Activated CD4-positive, alpha-beta T cell treated with anti-CD3 and anti-CD28 coated beads for 36 hours (primary cell): ENCODE data around the gene TAS1R3. TPM values are rescaled to one million over a fixed set of nuclear protein-coding genes. Genes with fewer than 3 reads are reported as not detected.

Source experiments
- ATAC-seq: fragments of 200-7000 bp; cut with Tn5 transposase; one replicate; pipeline ENCODE4 v1.10.0; 2021; ENCODE audit warnings: mild to moderate bottlenecking, moderate library complexity
- CTCF ChIA-PET: fragments of 350-600 bp; sonication (Branson Sonifier 250); formaldehyde crosslinking; loops from one replicate; lab custom pipeline; 2021; ENCODE audit warnings: antibody characterized with exemption; lab: Charles Lee
- POLR2A ChIA-PET: fragments of 350-600 bp; sonication (Branson Sonifier 250); formaldehyde crosslinking; loops from one replicate; lab custom pipeline; 2021; ENCODE audit warnings: antibody characterized with exemption, inconsistent platforms; lab: Charles Lee
- DNase-seq: peaks from one replicate; pipeline ENCODE4 v3.0.0-alpha.2; 2020
- H3K27ac Mint-ChIP-seq: one replicate; pipeline ENCODE4 v1.8.0; 2021; ENCODE audit warnings: mixed read lengths
- H3K27me3 Mint-ChIP-seq: one replicate; pipeline ENCODE4 v1.8.0; 2021; ENCODE audit warnings: mixed read lengths
- H3K36me3 Mint-ChIP-seq: one replicate; pipeline ENCODE4 v1.8.0; 2021; ENCODE audit warnings: low read depth, mixed read lengths
- H3K4me1 Mint-ChIP-seq: one replicate; pipeline ENCODE4 v1.8.0; 2021; ENCODE audit warnings: mixed read lengths
- H3K4me3 Mint-ChIP-seq: one replicate; pipeline ENCODE4 v1.8.0; 2021; ENCODE audit warnings: mild to moderate bottlenecking, moderate library complexity, mixed read lengths
- H3K9me3 Mint-ChIP-seq: one replicate; pipeline ENCODE4 v1.8.0; 2021; ENCODE audit warnings: low read depth, mixed read lengths
- intact Hi-C, 2 experiments: fragments of 100-400 bp; cut with DNase I in 1 of 2; cut with micrococcal nuclease in 1 of 2; formaldehyde crosslinking; loops; one replicate each; pipeline versions ENCODE4 v1.14.2 to v1.15.1; 2022 to 2024; cut with DNase I, micrococcal nuclease
- total RNA-seq, 2 experiments: library from RNA; stranded (reverse); gene quantifications; one replicate each; pipeline ENCODE4 v1.2.3, GENCODE V29; 2021

TAS1R3 gene
- total RNA-seq, 2 experiments from 2014 or later = 0.28 to 0.41 TPM

DNA sequence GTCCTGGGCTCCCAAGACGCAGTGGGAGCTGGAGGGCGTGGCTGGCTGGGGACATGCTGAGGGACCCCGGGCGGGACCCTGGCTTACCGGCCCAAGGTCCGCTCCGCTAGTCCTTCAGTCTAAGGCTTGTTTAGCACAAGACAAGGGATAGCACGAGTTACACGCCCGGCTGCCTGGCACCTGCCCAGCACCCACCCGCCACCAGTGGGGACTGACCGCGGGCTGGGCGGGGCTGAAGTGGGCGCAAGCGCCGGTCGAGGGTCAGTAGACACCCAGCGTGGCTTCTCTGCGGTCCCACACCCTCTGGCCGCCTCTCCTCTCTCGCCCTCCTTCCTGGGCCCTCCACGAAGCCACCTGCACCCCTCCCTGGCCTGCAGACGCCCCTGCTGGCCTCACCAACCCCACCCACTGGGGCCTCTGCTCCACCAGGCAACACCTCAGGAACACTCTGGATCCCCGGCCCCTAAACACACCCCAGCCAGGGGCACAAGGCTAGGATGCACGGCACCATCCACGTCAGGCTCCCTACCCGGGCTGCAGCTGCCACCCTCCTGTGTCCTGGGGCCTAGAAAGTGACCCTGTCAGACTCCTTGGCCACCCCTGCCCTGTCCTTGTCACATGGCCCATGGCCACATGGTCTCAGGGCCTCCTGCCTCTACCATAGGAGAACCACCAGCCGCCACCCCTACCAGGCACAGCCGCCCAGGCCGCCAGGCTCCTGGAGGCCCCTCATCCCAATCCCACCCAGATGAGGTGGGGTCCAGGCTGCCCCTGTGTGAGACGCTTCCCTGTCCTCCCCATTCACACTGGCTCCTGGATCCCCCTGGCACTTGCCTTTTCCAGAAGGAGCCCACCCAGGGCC is 6.1 kb downstream of the TAS1R3 start:
- DNase-seq (no peak), ATAC-seq (no peak)
- Mint-ChIP-seq H3K9me3 (no peaks in the 10 kb centered on the region), H3K36me3 (peaks cover 11% of the 10 kb centered on the region), H3K27me3 (no peaks in the 10 kb centered on the region), H3K27ac (no peak overlapping the region), H3K4me1 (no peaks in the 10 kb centered on the region), H3K4me3 (no peak overlapping the region)
- POLR2A ChIA-PET = no interaction called here
- CTCF ChIA-PET = no interaction called here
- intact Hi-C loops = loop anchor here in 1 of 2 experiments (1.0 kb wide), 1 partner anchor 13 kb away; the partner anchor contains the start of genes CPTP and INTS11

DNA sequence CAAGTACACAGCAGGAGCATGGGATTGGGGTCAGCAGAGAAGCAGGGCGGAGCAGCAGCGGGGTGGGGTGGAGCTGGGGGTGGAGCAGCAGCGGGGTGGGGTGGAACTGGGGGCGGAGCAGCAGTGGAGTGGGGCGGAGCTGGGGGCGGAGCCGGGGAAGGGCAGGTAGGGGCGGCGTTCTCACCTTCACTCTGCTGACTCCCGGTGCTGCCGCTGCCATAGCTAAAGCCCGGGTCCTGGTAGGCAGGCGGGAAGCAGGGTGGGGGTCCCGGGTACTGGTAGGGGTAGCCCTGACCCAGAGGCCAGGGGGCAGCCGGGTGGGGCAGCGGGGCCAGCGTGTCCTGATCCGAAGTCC is 6.7 kb downstream of the TAS1R3 start:
- POLR2A ChIA-PET = no interaction called here
- Mint-ChIP-seq H3K27ac (no peak overlapping the region), H3K4me3 (no peak overlapping the region), H3K36me3 (peaks cover 11% of the 10 kb centered on the region), H3K9me3 (no peaks in the 10 kb centered on the region), H3K27me3 (no peaks in the 10 kb centered on the region), H3K4me1 (no peaks in the 10 kb centered on the region)
- CTCF ChIA-PET = interaction anchor here (1.0 kb wide), 1 partner anchor 38 kb away, joined by 3 read pairs; the partner anchor contains the start of gene AURKAIP1
- DNase-seq = peak; percentile 72
- peak; percentile 83 for ATAC-seq
- intact Hi-C loops = loop anchor here in 1 of 2 experiments (1.0 kb wide), 1 partner anchor 13 kb away; the partner anchor contains the start of genes CPTP and INTS11

DNA sequence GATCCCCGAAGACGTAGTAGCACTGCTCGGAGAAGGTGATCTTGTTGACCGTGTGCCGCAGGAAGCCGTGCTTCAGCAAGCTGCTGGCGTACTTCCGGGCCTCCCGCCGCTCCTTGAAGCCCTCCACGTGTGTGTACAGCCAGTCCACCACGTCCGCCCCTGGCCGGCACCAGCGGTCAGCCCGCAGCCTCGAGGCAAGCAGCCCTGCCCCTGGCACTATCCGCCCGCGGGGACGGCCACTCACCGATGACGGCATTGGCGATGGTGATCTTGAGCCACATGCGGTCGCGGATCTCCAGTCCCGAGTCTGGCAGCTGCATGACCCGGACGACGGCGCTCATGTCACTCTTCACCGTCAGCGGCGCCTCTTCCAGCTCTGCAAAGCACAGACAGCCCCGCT is 7.2 kb downstream of the TAS1R3 start:
- DNase-seq (no peak), ATAC-seq (no peak)
- H3K27me3 Mint-ChIP-seq = no peaks in the 10 kb centered on the region
- H3K27ac Mint-ChIP-seq = no peak overlapping the region
- CTCF ChIA-PET = interaction anchor here (1.0 kb wide), 1 partner anchor 37 kb away, joined by 3 read pairs; the partner anchor contains the start of gene AURKAIP1
- no peaks in the 10 kb centered on the region for H3K4me1 Mint-ChIP-seq
- intact Hi-C loops = no loop called here
- no peaks in the 10 kb centered on the region for H3K9me3 Mint-ChIP-seq
- POLR2A ChIA-PET = no interaction called here
- H3K36me3 Mint-ChIP-seq = peaks cover 11% of the 10 kb centered on the region
- H3K4me3 Mint-ChIP-seq = no peak overlapping the region

DNA sequence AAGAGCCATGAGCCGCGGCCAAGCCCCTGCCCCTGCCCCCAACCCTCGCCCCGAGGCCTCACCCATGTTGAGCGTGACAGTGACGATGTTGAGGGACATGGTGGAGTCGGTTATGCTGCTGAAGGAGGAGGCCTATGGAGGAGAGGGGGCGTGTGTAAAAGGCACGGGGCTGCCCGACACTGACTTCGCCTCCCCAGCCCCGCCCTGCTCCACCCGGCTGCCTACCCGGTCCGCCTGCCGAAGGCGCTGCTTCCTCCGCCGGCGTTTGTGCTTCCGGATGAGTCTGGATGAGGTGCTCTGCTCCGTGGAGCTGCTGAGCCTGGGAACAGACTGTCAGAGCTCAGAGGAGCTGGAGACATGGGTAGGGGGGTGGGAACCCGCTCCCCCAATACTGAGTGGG is 9.1 kb downstream of the TAS1R3 start:
- Mint-ChIP-seq H3K27me3 (no peaks in the 10 kb centered on the region), H3K9me3 (no peaks in the 10 kb centered on the region), H3K36me3 (peaks cover 11% of the 10 kb centered on the region), H3K4me1 (peaks cover 5% of the 10 kb centered on the region), H3K4me3 (no peak overlapping the region), H3K27ac (no peak overlapping the region)
- intact Hi-C loops = no loop called here
- no peak for DNase-seq
- CTCF ChIA-PET = interaction anchor here (0.7 kb wide), 1 partner anchor 69 kb away, joined by 3 read pairs; no protein-coding TSS in a partner anchor
- POLR2A ChIA-PET = no interaction called here
- ATAC-seq = no peak

DNA sequence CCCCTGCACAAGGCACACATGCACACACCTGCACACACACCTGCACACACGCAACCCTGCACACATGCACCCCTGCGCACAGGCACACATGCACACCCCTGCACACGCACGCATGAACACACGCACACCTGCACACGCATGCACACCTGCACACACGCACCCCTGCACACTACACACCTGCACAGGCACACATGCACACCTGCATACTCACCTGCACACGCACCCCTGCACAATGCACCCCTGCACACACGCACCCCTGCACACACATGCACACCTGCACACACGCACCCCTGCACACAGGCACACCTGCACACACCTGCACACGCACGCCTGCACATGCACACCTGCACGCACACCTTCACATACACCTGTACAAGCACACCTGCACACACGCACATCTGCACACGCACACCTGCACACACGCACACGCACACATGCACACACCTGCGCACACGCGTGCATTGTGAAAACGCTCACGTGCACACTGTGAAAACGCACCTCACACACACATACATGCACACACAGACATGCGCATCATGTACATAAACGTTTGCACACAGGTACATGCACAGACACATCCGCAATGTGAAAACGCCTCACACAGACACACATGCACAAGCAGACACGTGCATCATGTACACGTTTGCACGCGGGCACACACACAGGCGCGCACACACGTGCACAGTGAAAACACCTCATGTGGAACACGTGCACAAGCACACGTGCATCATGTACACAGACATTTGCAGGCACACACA is 9.9 kb downstream of the TAS1R3 start:
- intact Hi-C loops = no loop called here
- Mint-ChIP-seq H3K36me3 (peaks cover 11% of the 10 kb centered on the region), H3K27ac (no peak overlapping the region), H3K27me3 (no peaks in the 10 kb centered on the region), H3K9me3 (no peaks in the 10 kb centered on the region), H3K4me1 (peaks cover 5% of the 10 kb centered on the region), H3K4me3 (no peak overlapping the region)
- DNase-seq (no peak), ATAC-seq (no peak)
- CTCF ChIA-PET = interaction anchor here (0.7 kb wide), 1 partner anchor 69 kb away, joined by 3 read pairs; no protein-coding TSS in a partner anchor
- POLR2A ChIA-PET = no interaction called here

DNA sequence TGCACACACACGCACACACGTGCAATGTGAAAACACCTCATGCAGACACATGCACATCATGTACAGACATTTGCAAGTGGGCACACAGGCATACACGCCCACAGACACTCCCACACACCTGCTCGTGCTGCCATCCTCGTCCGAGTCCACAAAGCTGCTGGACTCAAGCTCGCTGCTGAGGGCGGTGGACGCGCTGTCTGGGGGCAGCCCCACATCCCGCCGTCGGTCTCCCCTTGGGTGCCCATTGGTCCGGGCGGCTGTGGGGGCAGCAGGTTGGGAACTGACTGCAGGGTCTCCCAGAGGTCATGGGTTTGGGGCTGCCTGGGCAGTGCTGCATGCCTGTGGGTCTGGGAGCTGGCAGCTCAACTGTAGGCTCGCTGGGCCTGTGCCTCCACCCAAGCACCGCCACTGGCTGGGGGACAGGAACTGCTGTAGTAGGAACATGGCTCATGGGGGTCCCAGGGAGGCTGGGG is 10.5 kb downstream of the TAS1R3 start:
- H3K4me1 Mint-ChIP-seq = peaks cover 8% of the 10 kb centered on the region
- H3K27me3 Mint-ChIP-seq = no peaks in the 10 kb centered on the region
- no peak overlapping the region for H3K4me3 Mint-ChIP-seq
- no peak for DNase-seq
- no peak for ATAC-seq
- H3K9me3 Mint-ChIP-seq = no peaks in the 10 kb centered on the region
- intact Hi-C loops = no loop called here
- H3K27ac Mint-ChIP-seq = no peak overlapping the region
- POLR2A ChIA-PET = no interaction called here
- CTCF ChIA-PET = no interaction called here
- peaks cover 11% of the 10 kb centered on the region for H3K36me3 Mint-ChIP-seq

DNA sequence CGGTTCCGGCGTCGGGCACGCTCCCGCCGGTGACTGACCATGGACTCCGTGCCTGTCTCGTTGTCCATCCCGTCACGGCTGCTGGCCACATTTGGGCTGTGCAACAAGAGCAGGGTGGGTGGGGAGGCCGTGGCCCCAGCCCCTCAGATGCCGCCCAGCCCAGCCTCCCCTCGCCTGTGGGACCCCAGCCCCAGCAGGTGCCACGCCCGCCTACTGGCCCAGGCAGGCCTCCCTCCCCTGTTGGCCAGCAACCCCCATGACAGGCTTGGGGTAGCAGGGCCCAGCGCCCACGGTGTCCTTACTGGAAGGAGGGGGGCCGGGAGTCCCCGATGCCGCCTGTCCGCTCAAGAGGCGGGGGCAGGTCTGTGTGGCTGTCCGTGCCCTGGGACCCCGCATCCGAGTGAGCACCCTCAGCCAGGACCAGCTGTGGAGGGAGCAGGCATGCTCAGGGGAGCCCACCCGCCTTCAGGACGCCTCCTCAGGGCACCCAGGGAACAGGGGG is 11.0 kb downstream of the TAS1R3 start:
- DNase-seq (no peak), ATAC-seq (no peak)
- ChIA-PET POLR2A (no interaction called here), CTCF (no interaction called here)
- H3K27me3 Mint-ChIP-seq = no peaks in the 10 kb centered on the region
- intact Hi-C loops = no loop called here
- no peak overlapping the region for H3K27ac Mint-ChIP-seq
- H3K4me1 Mint-ChIP-seq = peaks cover 13% of the 10 kb centered on the region
- H3K4me3 Mint-ChIP-seq = no peak overlapping the region
- no peaks in the 10 kb centered on the region for H3K9me3 Mint-ChIP-seq
- peaks cover 11% of the 10 kb centered on the region for H3K36me3 Mint-ChIP-seq

DNA sequence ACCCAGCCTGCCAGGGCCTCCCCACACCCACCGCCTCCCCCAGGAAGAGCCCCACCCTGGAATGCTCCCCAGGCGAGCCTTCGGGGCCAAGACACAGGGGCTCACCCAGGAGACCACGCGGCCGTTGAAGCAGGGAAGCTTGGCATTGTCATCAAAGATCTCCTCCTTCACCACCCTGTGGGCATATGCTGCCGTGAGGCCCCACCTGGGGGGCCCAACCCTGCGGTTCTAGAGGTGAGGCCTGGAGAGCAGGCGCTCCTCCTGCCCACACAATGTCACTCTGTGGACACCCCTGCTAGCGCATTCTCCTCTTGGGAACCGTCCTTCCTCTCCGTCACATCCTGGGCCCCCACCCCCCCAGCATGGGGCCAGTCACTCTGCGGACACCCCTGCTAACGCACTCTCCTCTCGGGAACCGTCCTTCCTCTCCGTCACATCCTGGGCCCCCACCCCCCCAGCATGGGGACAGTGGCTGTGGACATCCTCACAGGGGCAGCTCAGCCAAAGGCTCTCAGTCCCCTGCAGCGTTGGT is 11.6 kb downstream of the TAS1R3 start:
- Mint-ChIP-seq H3K4me3 (no peak overlapping the region), H3K9me3 (no peaks in the 10 kb centered on the region), H3K27me3 (no peaks in the 10 kb centered on the region), H3K36me3 (peaks cover 11% of the 10 kb centered on the region), H3K27ac (no peak overlapping the region), H3K4me1 (peaks cover 18% of the 10 kb centered on the region)
- POLR2A ChIA-PET = no interaction called here
- CTCF ChIA-PET = no interaction called here
- DNase-seq = no peak
- intact Hi-C loops = no loop called here
- ATAC-seq = no peak

DNA sequence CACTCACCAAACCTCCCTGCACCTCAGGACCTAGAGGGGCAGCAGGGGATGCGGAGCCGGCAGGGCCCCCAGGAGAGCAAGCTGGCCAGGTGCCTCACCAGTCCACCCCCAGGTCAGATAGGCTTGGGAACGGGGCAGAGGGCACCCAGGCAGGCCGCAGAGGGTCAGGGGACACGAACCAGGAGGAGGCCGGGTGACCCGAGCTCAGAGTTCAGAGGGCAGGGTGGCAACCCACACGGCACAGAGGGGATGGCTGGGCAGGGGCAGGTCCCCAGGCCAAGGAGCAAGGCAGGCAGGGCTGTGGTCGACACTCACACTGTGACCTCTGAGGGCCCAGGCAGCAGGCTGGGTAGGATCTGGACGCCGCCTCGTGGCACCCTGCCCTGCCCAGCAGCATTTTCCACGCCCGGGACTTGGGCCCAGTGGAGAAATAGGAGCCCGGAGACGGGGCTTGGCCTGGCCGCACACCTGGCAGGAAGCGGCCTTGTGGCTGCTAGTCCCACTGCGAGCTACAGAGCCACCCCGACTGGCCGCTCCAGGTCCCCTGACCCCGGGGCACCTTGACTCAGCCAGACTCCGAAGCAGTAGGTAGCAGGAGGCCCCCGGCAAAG is 12.8 kb downstream of the TAS1R3 start:
- ChIA-PET POLR2A (no interaction called here), CTCF (no interaction called here)
- Mint-ChIP-seq H3K4me3 (no peak overlapping the region), H3K9me3 (no peaks in the 10 kb centered on the region), H3K4me1 (peaks cover 20% of the 10 kb centered on the region), H3K27me3 (no peaks in the 10 kb centered on the region), H3K27ac (no peak overlapping the region), H3K36me3 (peaks cover 11% of the 10 kb centered on the region)
- ATAC-seq = no peak
- DNase-seq = no peak
- intact Hi-C loops = no loop called here

DNA sequence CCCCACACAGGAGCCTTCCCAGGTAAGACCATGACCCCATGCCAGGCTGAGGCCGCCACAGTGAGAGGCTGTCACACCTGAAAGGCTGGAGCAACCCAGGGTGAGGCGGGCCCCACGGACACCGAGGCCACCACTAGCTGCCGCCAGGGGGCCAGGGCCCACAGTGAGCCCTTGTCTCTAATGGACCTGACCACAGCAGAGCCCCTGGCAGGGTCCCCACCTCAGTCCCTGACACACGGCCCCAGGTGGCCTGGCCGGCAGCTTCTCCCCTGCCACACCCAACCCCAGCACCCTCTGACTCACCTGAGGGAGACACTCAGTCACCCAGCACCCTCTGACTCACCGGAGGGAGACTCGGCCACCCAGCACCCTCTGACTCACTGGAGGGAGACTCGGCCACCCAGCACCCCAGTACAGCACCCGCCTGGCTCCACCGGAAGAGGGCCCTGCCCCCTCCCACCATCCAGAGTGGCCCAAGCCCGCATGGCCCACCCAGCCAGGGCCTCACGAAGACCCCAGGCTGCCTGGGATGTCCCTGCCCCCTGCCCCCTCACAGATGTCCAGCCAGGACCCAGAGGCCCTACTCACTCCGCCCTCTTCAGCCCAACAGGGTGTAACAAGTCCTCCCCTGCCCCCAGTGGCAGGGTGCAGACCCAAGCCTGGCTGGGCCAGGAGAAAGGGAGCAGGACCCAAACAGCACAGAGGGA is 13.7 kb downstream of the TAS1R3 start:
- peak; percentile 69 for ATAC-seq
- CTCF ChIA-PET = no interaction called here
- peak; percentile 82 for DNase-seq
- H3K9me3 Mint-ChIP-seq = no peaks in the 10 kb centered on the region
- POLR2A ChIA-PET = no interaction called here
- H3K4me1 Mint-ChIP-seq = peaks cover 20% of the 10 kb centered on the region
- intact Hi-C loops = no loop called here
- no peaks in the 10 kb centered on the region for H3K27me3 Mint-ChIP-seq
- H3K36me3 Mint-ChIP-seq = peaks cover 11% of the 10 kb centered on the region
- no peak overlapping the region for H3K27ac Mint-ChIP-seq
- no peak overlapping the region for H3K4me3 Mint-ChIP-seq
